ENCODE data around the gene LHPP. TPM values are rescaled to one million over a fixed set of nuclear protein-coding genes. Genes with fewer than 3 reads are reported as not detected.

The LHPP gene
- total RNA-seq, 1 experiment from 2014 or later: 6.6 TPM

- Histone ChIP-seq H2AFZ (ENCODE audit: low read length) (no peak overlapping the region), H3K4me1 (ENCODE audit: insufficient read depth, low read length) (no peaks in the 10 kb centered on the region), H3K9ac (ENCODE audit: low read length) (no peak overlapping the region), H3K79me2 (ENCODE audit: low read length) (no peaks in the 10 kb centered on the region), H3K27me3 (ENCODE audit: low read length) (no peaks in the 10 kb centered on the region), H4K20me1 (ENCODE audit: low read length) (no peaks in the 10 kb centered on the region), H3K9me3 (ENCODE audit: low read length) (no peaks in the 10 kb centered on the region), H3K4me3 (ENCODE audit: low read length) (no peak overlapping the region), H3F3A (ENCODE audit: low read length, unreplicated experiment) (no peaks in the 10 kb centered on the region), H3K27ac (ENCODE audit: low read length) (no peak overlapping the region), H3K36me3 (ENCODE audit: low read depth, low read length) (no peaks in the 10 kb centered on the region), H3K9me2 (replicated peaks; ENCODE audit: low read length) (no peaks in the 10 kb centered on the region), H3K4me2 (ENCODE audit: low read length) (no peak overlapping the region)
- CTCF ChIA-PET: no interaction called here
- ATAC-seq (no peak), DNase-seq (no peak)
- intact Hi-C loops (cut with micrococcal nuclease): no loop called here
- TF ChIP-seq EZH2phosphoT487 (IDR thresholded peaks at IDR 0.05; ENCODE audit: borderline replicate concordance, low read length) (no peak), EZH2 (IDR thresholded peaks at IDR 0.05; ENCODE audit: low read length, unreplicated experiment) (no peak), CTCF (conservative IDR thresholded peaks at IDR 0.05; ENCODE audit: low read depth, low read length) (no peak)
- POLR2A ChIA-PET (ENCODE audit: unreplicated experiment): no interaction called here
- BruUV-seq (replicated peaks): no TSS peak
Observed at GRCh38 chr10:124615259-124615658, 153.6 kb downstream of the LHPP start.

DNA sequence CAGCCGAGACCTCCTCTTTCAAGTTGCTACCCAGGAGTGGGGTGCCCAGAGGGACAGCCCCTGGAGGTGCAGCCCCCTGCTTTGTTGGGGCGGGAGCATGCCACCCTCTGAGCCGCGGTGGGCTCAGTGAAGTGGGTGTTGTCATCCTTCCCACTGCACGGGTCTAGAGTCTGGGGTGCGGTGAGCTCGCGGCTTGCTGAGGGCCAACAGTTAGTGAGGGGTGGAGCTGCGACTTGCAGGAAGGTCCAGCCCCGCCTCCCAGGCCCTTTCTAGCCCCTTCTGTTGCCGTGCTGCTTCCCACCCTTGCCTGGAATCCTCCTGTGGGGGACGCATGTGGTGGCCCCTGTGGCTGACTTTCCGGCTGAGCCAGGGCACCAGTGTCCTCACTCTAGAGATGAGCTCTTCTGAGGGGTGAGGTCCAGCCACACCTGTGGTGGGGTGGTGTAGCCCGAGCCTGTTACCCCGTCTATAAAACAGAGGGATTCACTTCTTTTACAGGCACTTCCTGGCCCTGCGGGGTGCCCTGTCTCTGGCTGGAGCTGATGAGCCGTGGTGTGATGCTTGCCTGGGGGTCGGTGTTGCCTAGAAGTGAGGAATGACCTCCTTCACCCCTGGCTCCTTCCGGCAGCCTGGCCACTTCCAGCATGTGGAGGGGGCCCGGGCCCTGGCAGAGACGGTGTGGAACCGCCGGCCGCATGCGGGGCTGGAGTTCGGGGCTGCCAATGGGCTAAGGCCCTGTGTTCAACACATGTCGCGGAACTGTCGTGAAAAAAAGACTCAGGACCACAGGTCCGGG lies 154.6 kb downstream of the LHPP start:
- H3K4me1 ChIP-seq (ENCODE audit: insufficient read depth, low read length): no peaks in the 10 kb centered on the region

More for the DNA sequence above, 154.6 kb downstream of the LHPP start:
- DNase-seq: no peak
- Histone ChIP-seq H2AFZ (ENCODE audit: low read length) (no peak overlapping the region), H3F3A (ENCODE audit: low read length, unreplicated experiment) (no peaks in the 10 kb centered on the region), H3K79me2 (ENCODE audit: low read length) (no peaks in the 10 kb centered on the region), H4K20me1 (ENCODE audit: low read length) (no peaks in the 10 kb centered on the region), H3K4me2 (ENCODE audit: low read length) (no peak overlapping the region), H3K9ac (ENCODE audit: low read length) (no peak overlapping the region), H3K27ac (ENCODE audit: low read length) (no peak overlapping the region), H3K27me3 (ENCODE audit: low read length) (no peaks in the 10 kb centered on the region), H3K9me3 (ENCODE audit: low read length) (no peaks in the 10 kb centered on the region), H3K4me3 (ENCODE audit: low read length) (no peak overlapping the region), H3K36me3 (ENCODE audit: low read depth, low read length) (no peaks in the 10 kb centered on the region), H3K9me2 (replicated peaks; ENCODE audit: low read length) (no peaks in the 10 kb centered on the region)
- intact Hi-C loops (cut with micrococcal nuclease): no loop called here
- ChIA-PET POLR2A (ENCODE audit: unreplicated experiment) (no interaction called here), CTCF (no interaction called here)
- TF ChIP-seq EZH2phosphoT487 (IDR thresholded peaks at IDR 0.05; ENCODE audit: borderline replicate concordance, low read length) (no peak), EZH2 (IDR thresholded peaks at IDR 0.05; ENCODE audit: low read length, unreplicated experiment) (no peak), CTCF (conservative IDR thresholded peaks at IDR 0.05; ENCODE audit: low read depth, low read length) (no peak)
- ATAC-seq: no peak
- BruUV-seq (replicated peaks): no TSS peak
